K562 (cell line): ENCODE results near the gene MED20. TPM values are rescaled to one million over a fixed set of nuclear protein-coding genes. Genes with fewer than 3 reads are reported as not detected.
A peak's percentile ranks its signal among the peaks of the same experiment; 100 is the strongest.

Experiments used
- CBX8 ChIP-seq: fragments of 200-600 bp; sonication (generic); IDR thresholded peaks from 2 replicates; pipeline ENCODE4 v1.6.1; 2012; ENCODE audit warnings: borderline replicate concordance, mixed run types, low read depth, mild to moderate bottlenecking, moderate library complexity, mixed read lengths, low read length, control low read depth, inconsistent platforms; ENCODE audit not compliant: poor library complexity, severe bottlenecking; ENCODE audit errors: extremely low read depth
- CEBPB ChIP-seq: fragments of 450-650 bp; IDR thresholded peaks from 2 replicates; pipeline ENCODE4 v1.6.1; 2016; ENCODE audit warnings: missing genetic modification characterization, missing compliant biosample characterization
- CTBP1 ChIP-seq: fragments of 450-650 bp; IDR thresholded peaks from 2 replicates; pipeline ENCODE4 v1.6.1; 2016; ENCODE audit warnings: borderline replicate concordance
- CUX1 ChIP-seq: fragments of 200-800 bp; sonication (Bioruptor generic); IDR thresholded peaks from 2 replicates; pipeline ENCODE4 v1.6.1; 2016; ENCODE audit warnings: missing genetic modification characterization, missing compliant biosample characterization
- ELK1 ChIP-seq: sonication (generic); formaldehyde crosslinking; IDR thresholded peaks from 2 replicates; pipeline ENCODE4 v1.8.1; 2022; ENCODE audit warnings: missing genetic modification reagents
- JUNB ChIP-seq: fragments of 450-650 bp; formaldehyde crosslinking; conservative IDR thresholded peaks from 2 replicates; pipeline ENCODE4 v1.4.0; 2020; ENCODE audit warnings: mild to moderate bottlenecking
- MIER1 ChIP-seq: fragments of 450-650 bp; IDR thresholded peaks from 2 replicates; pipeline ENCODE4 v1.6.1; 2016; ENCODE audit warnings: antibody characterized with exemption, mild to moderate bottlenecking, low read depth
- RBM17 ChIP-seq: fragments of 200-400 bp; formaldehyde crosslinking; IDR thresholded peaks from 2 replicates; pipeline ENCODE4 v1.6.1; 2017; ENCODE audit warnings: low read depth, mild to moderate bottlenecking, low read length, borderline replicate concordance
- RERE ChIP-seq: sonication (generic); formaldehyde crosslinking; IDR thresholded peaks from 2 replicates; pipeline ENCODE4 v1.8.0; 2023; ENCODE audit warnings: missing genetic modification reagents, mild to moderate bottlenecking, borderline replicate concordance
- RHOXF2B ChIP-seq: fragments of 250-450 bp; sonication (Bioruptor Pico); conservative IDR thresholded peaks from 2 replicates; pipeline ENCODE4 v1.5.1; 2021
- TCF3 ChIP-seq: sonication (generic); formaldehyde crosslinking; IDR thresholded peaks from 2 replicates; pipeline ENCODE4 v1.4.0; 2020; ENCODE audit warnings: mild to moderate bottlenecking, missing genetic modification reagents
- XRCC4 ChIP-seq: IDR thresholded peaks from one replicate; pipeline ENCODE4 v1.6.1; 2011; ENCODE audit not compliant: insufficient read depth, insufficient read length; ENCODE audit errors: extremely low read depth
- ZNF197 ChIP-seq: fragments of 200-800 bp; sonication (Bioruptor generic); IDR thresholded peaks from 2 replicates; pipeline ENCODE4 v1.6.1; 2016; ENCODE audit warnings: low read depth, missing genetic modification characterization, missing compliant biosample characterization
- ZNF23 ChIP-seq: fragments of 250-450 bp; sonication (Bioruptor Pico); IDR thresholded peaks from 2 replicates; pipeline ENCODE4 v1.4.0; 2020; ENCODE audit warnings: mild to moderate bottlenecking
- ZNF253 ChIP-seq: fragments of 250-450 bp; sonication (Bioruptor Pico); conservative IDR thresholded peaks from 2 replicates; pipeline ENCODE4 v1.6.1; 2021; ENCODE audit warnings: mild to moderate bottlenecking
- polyA plus RNA-seq, 8 experiments: library from polyadenylated mRNA; depleted of rRNA in 4 of 8; stranded (reverse) in 5 of 8; unstranded in 3 of 8; fragments of >200 nt; fragmentation: Nextera tagmentation in 2 of 8; fragmentation: Illumina TruSeq in 1 of 8; extraction: Ambion mirVana in 2 of 8; extraction: Trizol in 1 of 8; gene quantifications; 2 replicates each; pipeline versions ENCODE4 v1.2.1 to v1.2.3, GENCODE V29; 2011 to 2014; ENCODE audit warnings: inconsistent platforms in 1 of 8, missing spikeins in 1 of 8
- total RNA-seq, 7 experiments: library from RNA; depleted of rRNA in 6 of 7; stranded (reverse); fragments of >200 nt in 6 of 7; fragmentation: Illumina TruSeq in 2 of 7; extraction: Trizol in 2 of 7; gene quantifications; 2 replicates each; pipeline versions ENCODE4 v1.2.1 to v1.2.3, GENCODE V29; 2011 to 2021; ENCODE audit warnings: low replicate concordance in 1 of 7

Gene MED20
- total and polyA plus RNA-seq, 9 of the 15 experiments (the other 6 are each of a cell fraction or from before 2014, with no cell fraction given): 27.3 to 80.9 (median 46.0) TPM

GRCh38 chr6:41939176-41939847 lies 18.4 kb upstream of the MED20 start (continued):
- TF ChIP-seq ELK1 (CRISPR knock-in tag) (no peak), TCF3 (peak; percentile 96), CUX1 (no peak), CEBPB (tag) (peak; percentile 97), MIER1 (no peak), ZNF253 (no peak), JUNB (CRISPR knock-in tag) (no peak), XRCC4 (no peak), RHOXF2B (CRISPR knock-in tag) (no peak), RBM17 (no peak), ZNF197 (CRISPR knock-in tag) (0 out of 2 replicates have a peak, but pooled peaks have one; percentile 18), RERE (CRISPR knock-in tag) (no peak), CBX8 (no peak), CTBP1 (peak; percentile 93), ZNF23 (CRISPR knock-in tag) (no peak)
